ENCODE results near the gene VDR. TPM values are rescaled to one million over a fixed set of nuclear protein-coding genes. Genes with fewer than 3 reads are reported as not detected.

VDR gene
- polyA plus RNA-seq, 1 donor (not counting 4 experiments of a cell fraction or from before 2014, with no cell fraction given), result 43.3 TPM

GRCh38 chr12:47838286-47838931 is 66.4 kb downstream of the VDR start:
- Histone ChIP-seq H3K4me3 (ENCODE audit: control insufficient read depth in 2 of 3, extremely low read depth in 1 of 3, insufficient read depth in 2 of 3, low read depth in 1 of 3, low read length in 3 of 3) (no peak overlapping the region), H3K27me3 (ENCODE audit: control insufficient read depth, extremely low read depth, insufficient read depth, low read length) (no peaks in the 10 kb centered on the region), H3K4me1 (ENCODE audit: control insufficient read depth, extremely low read depth, insufficient read depth, low read length) (peaks cover 23% of the 10 kb centered on the region), H3K79me2 (ENCODE audit: control insufficient read depth, insufficient read depth, low read length) (no peaks in the 10 kb centered on the region), H3K9ac (ENCODE audit: control insufficient read depth, extremely low read depth, insufficient read depth, low read length) (no peak overlapping the region), H4K20me1 (ENCODE audit: control insufficient read depth, extremely low read depth, insufficient read depth, low read length) (no peaks in the 10 kb centered on the region), H2AFZ (ENCODE audit: control insufficient read depth, low read length) (no peak overlapping the region), H3K4me2 (ENCODE audit: control insufficient read depth, extremely low read depth, insufficient read depth, low read depth, low read length) (no peak overlapping the region), H3K9me3 (ENCODE audit: control insufficient read depth, low read depth, low read length) (no peaks in the 10 kb centered on the region), H3K36me3 (ENCODE audit: control insufficient read depth in 2 of 2, extremely low read depth in 1 of 2, insufficient read depth in 2 of 2, low read length in 2 of 2) (peaks cover under 1 to 2% of the 10 kb centered on the region in 2 experiments), H3K27ac (ENCODE audit: control insufficient read depth, insufficient read depth, low read length) (no peak overlapping the region), H3K9me1 (ENCODE audit: control insufficient read depth, extremely low read depth, insufficient read depth, low read length) (no peaks in the 10 kb centered on the region)
- FAIRE-seq (no peak), DNase-seq (ENCODE audit: low read depth, low spot score) (no peak)
- TF ChIP-seq EZH2 (IDR thresholded peaks at IDR 0.05; ENCODE audit: low read length), result no peak
- TF ChIP-seq, protein P1, sequence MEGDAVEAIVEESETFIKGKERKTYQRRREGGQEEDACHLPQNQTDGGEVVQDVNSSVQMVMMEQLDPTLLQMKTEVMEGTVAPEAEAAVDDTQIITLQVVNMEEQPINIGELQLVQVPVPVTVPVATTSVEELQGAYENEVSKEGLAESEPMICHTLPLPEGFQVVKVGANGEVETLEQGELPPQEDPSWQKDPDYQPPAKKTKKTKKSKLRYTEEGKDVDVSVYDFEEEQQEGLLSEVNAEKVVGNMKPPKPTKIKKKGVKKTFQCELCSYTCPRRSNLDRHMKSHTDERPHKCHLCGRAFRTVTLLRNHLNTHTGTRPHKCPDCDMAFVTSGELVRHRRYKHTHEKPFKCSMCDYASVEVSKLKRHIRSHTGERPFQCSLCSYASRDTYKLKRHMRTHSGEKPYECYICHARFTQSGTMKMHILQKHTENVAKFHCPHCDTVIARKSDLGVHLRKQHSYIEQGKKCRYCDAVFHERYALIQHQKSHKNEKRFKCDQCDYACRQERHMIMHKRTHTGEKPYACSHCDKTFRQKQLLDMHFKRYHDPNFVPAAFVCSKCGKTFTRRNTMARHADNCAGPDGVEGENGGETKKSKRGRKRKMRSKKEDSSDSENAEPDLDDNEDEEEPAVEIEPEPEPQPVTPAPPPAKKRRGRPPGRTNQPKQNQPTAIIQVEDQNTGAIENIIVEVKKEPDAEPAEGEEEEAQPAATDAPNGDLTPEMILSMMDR (optimal IDR thresholded peaks at IDR 0.05 in 1 of 3, IDR thresholded peaks at IDR 0.05 in 1 of 3, conservative IDR thresholded peaks at IDR 0.05 in 1 of 3; ENCODE audit: extremely low read depth in 1 of 3, insufficient read depth in 2 of 3, low read length in 3 of 3), result peak; percentile 39 to 66 (median 54)
- dilution Hi-C loops (cut with MboI; ENCODE audit: extremely low pct_ligation_motif_present, low sequenced_read_pairs), result no loop called here

GRCh38 chr12:47837190-47838171 is 67.3 kb downstream of the VDR start:
- no peaks in the 10 kb centered on the region for H3K27me3 ChIP-seq (ENCODE audit: control insufficient read depth, extremely low read depth, insufficient read depth, low read length)
- no peak for FAIRE-seq

More at GRCh38 chr12:47837190-47838171, 67.3 kb downstream of the VDR start:
- Histone ChIP-seq H3K27ac (ENCODE audit: control insufficient read depth, insufficient read depth, low read length) (no peak overlapping the region), H3K9me1 (ENCODE audit: control insufficient read depth, extremely low read depth, insufficient read depth, low read length) (no peaks in the 10 kb centered on the region), H3K9me3 (ENCODE audit: control insufficient read depth, low read depth, low read length) (no peaks in the 10 kb centered on the region), H3K9ac (ENCODE audit: control insufficient read depth, extremely low read depth, insufficient read depth, low read length) (no peak overlapping the region), H3K79me2 (ENCODE audit: control insufficient read depth, insufficient read depth, low read length) (no peaks in the 10 kb centered on the region), H3K4me1 (ENCODE audit: control insufficient read depth, extremely low read depth, insufficient read depth, low read length) (peaks cover 23% of the 10 kb centered on the region), H4K20me1 (ENCODE audit: control insufficient read depth, extremely low read depth, insufficient read depth, low read length) (no peaks in the 10 kb centered on the region), H3K36me3 (ENCODE audit: control insufficient read depth in 2 of 2, extremely low read depth in 1 of 2, insufficient read depth in 2 of 2, low read length in 2 of 2) (no peaks in the 10 kb centered on the region), H3K4me3 (ENCODE audit: control insufficient read depth in 2 of 3, extremely low read depth in 1 of 3, insufficient read depth in 2 of 3, low read depth in 1 of 3, low read length in 3 of 3) (no peak overlapping the region), H2AFZ (ENCODE audit: control insufficient read depth, low read length) (no peak overlapping the region), H3K4me2 (ENCODE audit: control insufficient read depth, extremely low read depth, insufficient read depth, low read depth, low read length) (no peak overlapping the region)
- TF ChIP-seq EZH2 (IDR thresholded peaks at IDR 0.05; ENCODE audit: low read length), result no peak
- TF ChIP-seq, protein P1 (optimal IDR thresholded peaks at IDR 0.05 in 1 of 3, IDR thresholded peaks at IDR 0.05 in 1 of 3, conservative IDR thresholded peaks at IDR 0.05 in 1 of 3; ENCODE audit: extremely low read depth in 1 of 3, insufficient read depth in 2 of 3, low read length in 3 of 3), result peak; percentile 73 to 92 (median 84)
- dilution Hi-C loops (cut with MboI; ENCODE audit: extremely low pct_ligation_motif_present, low sequenced_read_pairs), result no loop called here
- DNase-seq (ENCODE audit: low read depth, low spot score), result no peak
